GM18508 (cell line): Measurements from ENCODE around the gene PATJ.

ENCODE experiments used
- ATAC-seq: cut with Tn5 transposase; IDR thresholded peaks from one replicate; pipeline ENCODE4 v1.9.1; 2021; ENCODE audit warnings: moderate number of reproducible peaks; ENCODE audit not compliant: insufficient read depth, unreplicated experiment

Gene PATJ

DNA sequence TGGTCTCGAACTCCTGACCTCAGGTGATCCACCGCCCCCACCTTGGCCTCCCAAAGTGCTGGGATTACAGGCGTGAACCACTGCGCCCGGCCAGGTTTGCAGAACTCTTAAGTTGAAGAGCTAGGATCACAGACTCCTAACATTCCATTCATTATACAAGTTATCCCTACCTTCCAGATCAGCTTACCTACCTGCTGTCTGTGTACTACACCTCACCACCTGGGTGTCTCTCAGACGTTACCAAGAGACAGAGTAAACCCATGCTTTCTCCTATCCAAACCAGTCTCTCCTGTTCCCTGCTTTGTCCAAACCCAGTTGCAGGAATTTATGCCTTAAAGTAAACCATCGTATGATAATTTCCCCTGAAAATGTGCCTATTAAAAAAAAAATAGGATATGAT is 329.4 kb downstream of the PATJ start:
- no peak for ATAC-seq

DNA sequence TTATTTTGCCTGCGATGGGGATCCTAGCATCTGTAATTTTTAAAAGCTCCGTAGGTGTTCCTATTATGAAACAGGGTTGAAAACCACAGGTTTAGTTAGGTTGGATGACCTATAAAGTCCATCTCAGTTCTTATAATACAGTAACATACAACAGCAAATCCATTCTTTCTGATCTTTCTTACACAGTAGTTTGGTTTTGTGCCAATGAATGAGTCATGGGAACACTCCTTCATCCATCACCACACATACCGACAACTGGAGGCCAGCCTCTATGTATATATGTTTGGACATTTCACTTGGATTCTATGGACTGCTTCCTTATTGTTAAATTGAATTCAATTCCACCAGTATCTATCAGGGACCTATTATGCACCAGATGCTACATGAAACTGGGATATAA is 334.0 kb downstream of the PATJ start:
- no peak for ATAC-seq

DNA sequence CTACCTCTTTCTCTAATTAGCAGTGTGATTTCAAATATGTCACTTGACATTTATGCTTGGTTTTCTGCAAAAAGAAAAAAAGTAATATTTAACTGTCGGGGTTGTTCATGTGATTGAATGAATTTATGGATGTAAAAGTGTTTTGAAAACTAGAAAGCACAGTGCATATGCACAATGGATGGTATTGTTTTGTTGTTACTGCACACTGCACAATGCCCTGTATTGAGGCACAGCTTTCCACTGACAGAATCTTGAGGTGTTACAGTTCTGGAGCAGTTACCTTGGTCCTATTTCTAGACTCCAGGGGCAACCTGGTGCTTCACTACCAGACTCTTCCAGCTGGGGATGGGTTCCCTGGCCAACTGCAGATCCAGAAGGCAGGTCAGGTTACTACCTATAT is 335.5 kb downstream of the PATJ start:
- ATAC-seq = no peak

DNA sequence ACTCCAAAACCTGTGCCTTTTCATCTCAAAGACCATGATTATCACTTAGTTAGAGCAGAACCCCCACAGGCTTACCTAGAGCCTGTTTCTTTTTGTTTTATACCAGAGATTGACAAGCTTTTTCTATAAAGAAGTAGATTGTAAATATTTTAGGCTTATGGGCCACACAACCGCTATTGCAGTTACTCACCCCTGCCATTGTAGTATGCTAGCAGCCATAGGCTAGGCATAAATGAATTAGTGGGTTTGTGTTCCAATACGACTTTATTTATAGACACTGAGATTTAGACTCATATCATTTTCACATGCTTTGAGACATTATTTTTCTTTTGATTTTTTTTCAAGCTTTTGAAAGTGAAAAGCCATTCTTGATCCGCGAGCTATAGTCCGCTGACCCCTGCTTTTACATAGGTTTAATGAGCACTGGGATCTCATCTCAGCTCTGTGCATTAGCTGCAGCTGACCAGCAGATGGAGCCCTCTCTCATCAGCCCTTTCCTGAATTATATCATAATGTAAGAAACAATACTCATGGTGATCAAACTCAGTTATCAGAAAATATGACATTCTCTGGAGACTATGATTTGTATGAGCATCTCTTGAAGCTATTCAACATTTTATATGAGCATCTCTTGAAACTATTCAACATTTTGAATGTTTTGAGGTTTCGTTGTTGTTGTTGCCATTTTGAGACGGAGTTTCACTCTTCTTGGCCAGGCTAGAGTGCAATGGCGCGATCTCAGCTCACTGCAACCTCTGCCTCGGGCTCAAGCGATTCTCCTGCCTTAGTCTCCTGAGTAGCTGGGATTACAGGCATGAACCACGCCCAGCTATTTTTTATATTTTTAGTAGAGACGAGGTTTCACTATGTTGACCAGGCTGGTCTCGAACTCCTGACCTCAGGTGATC is 340.4 kb downstream of the PATJ start:
- ATAC-seq = no peak

DNA sequence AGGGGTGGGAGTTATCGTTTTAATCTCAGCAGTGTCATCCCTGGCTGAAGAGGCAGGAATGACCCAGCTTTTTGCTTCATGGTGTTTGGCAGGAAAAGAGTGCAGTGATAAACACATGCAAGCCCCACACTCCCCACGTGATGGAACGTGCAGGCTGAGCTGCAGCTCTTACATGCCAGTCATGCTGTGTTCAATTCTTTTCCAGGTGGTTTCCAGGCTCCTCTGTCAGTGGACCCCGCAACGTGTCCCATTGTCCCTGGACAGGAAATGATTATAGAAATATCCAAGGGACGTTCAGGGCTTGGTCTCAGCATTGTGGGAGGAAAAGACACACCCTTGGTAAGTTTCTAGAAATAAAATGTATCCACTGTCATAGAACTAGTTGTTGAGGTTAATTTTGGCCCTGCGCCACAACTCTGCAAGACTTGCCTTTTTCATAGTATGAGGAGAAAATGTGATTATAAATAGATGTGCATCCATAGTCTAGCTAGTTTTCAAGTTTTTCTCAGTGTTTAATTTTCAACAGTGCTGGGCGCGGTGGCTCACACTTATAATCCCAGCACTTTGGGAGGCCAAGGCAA is 342.1 kb downstream of the PATJ start:
- no peak for ATAC-seq

DNA sequence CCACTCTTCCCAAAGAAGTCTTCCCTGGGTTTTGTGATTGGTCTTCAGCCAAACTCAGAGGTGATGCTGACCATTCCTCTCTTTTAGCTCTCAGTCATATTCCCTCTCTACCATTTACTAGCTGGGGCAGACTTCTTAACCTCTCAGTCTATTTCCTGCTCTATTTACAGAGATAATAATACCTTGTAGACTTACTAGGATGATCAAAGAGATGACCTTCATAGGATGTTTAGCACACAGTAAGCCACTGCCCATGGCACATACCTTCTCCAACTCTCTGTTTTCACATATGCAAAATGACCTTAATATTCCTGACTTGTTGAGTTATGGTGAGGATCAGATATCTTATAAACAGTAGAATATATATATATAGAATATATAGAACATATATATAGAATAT is 346.2 kb downstream of the PATJ start:
- no peak for ATAC-seq

DNA sequence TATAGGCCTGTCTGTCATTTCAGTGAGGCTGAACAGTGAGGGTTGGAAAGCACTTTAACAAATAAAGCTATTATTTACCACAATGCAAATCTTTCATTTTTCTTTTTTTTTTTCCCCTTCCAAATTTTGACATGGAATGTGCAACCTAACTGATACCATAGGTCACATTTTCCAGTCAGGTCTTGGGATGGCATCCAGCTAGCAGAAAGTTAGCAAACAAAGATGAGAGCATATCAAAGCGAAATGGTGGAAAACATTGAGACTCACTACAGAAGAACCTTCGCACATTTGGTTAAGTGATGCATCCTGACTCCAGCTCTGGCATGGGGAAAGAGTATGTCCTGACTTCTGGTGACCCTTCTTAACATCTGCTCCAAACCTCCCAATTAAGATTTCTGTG is 347.3 kb downstream of the PATJ start:
- no peak for ATAC-seq

DNA sequence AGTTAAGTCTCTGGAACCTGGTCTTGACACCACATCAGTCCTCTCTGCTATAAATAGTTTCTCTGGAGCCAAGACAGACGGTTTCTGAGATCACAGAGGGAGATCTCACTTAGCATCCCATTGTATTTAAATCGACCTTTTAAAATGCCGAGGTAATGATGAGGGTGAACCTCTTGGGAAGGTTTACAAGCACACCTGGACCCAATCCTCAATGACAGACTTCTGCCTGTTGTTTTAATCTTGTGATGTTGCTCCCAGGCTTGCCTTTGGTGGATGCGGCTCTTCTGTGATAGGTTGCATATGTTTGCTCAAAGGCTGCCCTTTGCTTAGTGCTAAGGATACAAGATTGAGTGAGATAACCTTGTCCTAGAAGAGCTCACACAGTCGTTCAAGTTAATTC is 347.7 kb downstream of the PATJ start:
- ATAC-seq = no peak

DNA sequence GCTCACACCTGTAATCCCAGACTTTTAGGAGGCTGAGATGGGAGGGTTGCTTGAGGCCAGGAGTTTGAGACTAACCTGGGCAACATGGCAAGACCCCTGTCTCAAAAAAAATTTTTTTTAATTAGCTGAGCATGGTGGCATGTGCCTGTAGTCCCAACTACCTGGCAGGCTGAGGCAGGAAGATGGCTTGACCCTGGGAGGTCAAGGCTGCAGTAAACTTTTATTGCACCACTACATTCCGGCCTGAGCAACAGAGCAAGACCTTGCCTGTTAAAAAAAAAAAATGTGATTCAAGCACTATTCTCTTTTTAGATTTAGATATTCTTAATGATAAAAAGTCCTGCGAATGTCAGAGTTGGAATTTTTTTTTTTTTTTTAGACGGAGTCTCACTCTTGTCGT is 349.8 kb downstream of the PATJ start:
- no peak for ATAC-seq

DNA sequence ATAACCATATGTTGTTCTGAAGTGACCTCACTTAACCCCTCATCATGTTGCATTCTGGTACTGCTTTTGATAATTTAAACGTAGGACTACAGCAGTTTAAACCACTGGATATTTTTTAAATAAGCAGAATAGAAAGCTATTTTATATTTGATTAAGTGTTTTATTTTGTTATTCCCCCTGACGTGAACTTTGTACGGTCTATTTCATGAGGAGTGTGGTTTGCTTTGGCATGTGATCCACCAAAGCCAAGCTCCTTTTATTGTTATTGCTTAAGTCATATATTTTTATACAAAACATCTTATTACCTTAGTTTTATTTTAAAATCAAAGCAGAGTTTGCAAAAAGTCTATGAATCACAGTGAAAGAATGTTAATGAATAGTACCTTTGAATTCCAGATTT is 351.0 kb downstream of the PATJ start:
- no peak for ATAC-seq

DNA sequence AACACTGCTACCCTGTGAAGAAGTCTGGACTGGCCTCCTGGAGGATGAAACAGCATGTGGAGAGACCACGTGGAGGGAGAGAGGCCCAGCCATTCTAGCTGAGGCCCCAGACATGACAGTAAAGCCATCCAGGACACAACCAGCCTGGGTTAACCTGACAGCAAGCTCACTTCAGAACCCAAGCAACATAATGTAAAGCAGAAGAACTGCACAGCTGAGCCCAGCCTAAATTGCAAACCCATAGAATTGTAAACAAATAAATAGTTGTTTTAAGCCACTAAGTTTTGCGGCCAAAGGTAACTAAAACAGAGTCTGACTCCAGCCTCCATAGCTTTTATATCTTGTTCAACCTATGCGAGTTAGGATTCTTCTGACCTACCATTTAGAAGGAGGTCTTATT is 355.2 kb downstream of the PATJ start:
- ATAC-seq = no peak

DNA sequence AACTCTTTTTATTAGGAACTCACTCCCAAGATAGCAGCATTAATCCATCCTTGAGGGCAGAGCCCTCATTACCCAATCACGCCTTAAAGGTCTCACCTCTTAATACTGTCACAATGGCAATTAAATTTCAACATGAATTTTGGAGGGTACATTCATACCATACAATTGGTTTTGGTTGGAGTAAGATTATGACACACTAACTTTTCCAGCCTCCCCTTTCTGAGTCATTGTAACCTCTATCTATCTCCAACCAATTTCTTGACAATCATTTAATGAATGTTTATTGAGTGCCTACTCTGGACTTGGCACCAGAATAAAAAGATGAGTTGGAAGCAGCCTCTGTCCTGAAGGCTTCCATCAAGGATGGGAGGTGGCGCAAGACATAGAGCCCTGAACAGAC is 358.2 kb downstream of the PATJ start:
- ATAC-seq = no peak

DNA sequence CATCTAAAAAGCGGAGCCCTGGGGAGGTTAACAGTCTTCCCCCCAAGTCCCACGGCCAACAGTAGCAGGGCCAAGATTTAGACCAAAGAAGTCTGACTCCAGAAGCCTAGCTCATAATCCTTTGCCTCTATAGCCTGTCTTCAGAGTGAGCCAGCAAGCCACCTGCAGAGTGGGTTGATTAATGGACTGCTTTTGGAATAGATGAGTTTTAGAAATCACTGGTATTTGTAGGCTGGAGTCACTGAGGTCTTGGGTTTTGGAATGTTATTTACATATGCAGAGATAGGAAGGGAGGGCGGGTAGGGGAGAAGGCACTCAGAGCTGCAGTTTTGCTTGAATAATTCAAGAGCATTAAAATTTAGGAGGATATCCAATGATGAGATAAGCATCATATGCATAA is 361.6 kb downstream of the PATJ start:
- no peak for ATAC-seq

DNA sequence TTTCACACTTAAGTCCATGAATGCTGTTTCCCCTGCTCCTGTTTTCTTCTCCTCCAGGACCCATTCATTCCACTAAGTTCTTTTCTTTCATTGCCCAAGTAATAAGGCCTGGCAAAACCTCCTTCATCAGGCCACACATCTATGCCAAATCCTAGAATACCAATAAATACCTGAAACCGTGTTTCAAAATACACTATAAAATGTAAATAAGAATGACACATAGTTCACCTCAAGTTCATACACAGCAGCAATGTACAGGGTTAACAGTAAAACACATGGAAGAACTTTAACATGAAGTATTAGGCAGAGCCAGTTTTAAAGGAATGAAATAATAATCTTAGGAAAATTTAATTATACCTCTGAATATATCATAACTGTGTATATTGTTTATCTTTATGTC is 365.6 kb downstream of the PATJ start:
- no peak for ATAC-seq

DNA sequence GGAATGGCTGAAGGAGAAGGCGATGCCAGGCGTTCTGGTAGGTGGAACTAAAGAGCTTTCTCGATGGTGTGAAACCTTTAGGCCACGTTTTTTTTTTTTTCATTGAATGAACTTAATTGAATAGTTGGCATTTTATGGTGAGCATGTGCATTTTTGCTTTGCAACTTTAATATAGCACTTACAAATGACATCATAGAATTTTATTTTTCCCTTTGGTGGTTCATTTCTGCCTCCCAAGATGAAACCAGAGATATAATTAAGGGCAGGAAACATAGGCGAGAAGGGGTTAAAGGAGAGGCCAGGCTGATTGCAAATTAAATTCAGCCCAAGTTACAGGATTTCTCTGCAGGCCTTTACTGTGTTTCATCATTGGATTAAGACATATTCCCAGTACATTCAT is 366.8 kb downstream of the PATJ start:
- no peak for ATAC-seq

DNA sequence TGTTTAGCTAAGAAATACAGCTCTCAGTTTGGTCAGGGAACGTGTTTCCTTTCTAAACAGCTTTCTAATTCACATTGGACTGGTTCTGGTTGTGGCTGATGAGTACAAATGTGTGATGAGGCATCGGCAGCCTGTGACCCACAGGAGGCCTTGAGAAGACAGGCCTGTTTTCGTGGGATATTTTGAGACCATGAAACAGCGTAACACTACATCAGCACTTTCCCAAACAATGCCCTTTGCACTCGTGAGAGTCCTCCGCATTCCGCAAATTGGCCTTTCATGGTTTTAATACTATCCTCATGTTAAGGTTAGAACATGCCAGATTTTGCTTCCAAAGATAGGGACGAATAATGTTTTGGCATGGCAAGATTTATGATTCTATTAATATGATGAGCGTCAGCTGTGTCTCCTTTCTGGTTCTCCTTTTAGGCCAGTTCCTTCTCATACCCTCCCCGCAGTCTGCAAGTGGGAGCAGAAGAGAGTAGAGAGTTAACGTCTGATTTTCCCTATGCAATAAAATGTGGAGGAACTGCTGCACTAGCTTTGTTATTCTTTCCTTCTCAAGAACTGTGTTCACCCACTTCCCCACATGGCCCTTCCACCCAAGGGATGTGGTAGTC is 368.0 kb downstream of the PATJ start:
- ATAC-seq = no peak

DNA sequence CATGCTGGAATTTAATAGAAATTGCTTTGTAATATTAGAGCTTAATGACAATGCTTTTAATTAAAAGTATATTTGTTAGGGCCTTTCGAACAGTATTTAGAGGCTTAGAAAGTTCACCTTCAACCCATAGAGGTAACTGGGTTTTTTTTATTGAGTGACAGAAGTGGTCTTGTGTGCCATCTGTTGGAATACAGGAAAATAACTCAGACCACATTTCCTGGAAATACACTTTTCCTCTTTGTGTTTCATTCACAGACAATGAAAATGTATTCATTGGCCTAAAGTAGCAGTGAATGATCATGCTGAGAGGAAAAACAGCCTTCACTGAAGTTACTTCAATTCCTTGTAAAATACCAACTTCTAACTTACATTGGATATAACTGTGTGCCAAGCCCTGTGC is 368.8 kb downstream of the PATJ start:
- no peak for ATAC-seq

DNA sequence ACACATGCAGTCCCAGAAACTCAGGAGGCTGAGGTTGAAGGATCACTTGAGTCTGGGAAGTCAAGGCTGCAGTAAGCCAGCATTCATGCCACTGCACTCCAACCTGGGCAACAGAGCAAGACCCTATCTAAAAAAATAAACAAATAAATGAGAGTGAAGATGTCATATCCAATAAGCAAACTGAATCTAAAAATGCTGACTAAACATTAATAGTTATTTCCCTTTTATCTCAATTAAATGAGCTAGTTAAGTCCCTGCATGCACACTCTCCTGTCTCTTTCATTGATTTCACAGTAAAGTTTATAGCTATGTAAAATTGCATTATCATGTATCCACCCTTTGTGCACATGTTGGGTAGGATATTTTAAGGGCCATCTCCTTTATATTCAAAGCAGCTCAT is 371.2 kb downstream of the PATJ start:
- ATAC-seq = no peak

DNA sequence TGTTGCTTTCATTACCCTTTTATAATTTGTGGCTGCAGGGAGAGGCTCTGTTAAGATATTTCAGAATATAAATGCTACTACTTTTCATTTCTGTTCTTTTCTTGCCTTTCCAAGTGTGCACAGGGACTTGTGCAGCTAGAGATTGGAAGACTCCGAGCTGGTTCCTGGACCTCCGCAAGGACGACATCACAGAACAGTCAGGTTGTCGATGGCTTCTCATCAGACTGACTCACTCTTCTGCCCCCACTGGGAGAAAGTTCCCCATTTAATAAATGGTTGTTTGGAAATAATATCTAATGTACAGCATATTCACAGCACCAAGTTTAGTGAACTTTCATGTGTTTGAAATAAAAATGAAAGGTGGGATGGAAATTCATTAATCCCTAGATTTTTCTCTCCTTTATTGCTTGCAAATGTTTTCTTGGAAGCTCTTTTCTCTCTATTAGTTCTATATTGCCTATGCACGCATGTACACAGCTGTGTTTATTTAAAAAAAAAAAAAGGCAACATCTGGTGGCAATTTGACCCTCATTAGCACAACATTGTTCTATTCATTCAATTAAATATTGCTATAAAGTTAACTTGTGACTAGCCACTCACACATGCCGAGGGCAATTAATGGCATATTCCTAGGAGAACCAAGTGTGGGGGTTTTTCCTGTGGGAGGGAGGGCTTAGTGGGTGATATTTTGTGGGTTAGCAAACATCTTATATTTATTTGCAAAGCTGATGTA is 374.9 kb downstream of the PATJ start:
- ATAC-seq = no peak

DNA sequence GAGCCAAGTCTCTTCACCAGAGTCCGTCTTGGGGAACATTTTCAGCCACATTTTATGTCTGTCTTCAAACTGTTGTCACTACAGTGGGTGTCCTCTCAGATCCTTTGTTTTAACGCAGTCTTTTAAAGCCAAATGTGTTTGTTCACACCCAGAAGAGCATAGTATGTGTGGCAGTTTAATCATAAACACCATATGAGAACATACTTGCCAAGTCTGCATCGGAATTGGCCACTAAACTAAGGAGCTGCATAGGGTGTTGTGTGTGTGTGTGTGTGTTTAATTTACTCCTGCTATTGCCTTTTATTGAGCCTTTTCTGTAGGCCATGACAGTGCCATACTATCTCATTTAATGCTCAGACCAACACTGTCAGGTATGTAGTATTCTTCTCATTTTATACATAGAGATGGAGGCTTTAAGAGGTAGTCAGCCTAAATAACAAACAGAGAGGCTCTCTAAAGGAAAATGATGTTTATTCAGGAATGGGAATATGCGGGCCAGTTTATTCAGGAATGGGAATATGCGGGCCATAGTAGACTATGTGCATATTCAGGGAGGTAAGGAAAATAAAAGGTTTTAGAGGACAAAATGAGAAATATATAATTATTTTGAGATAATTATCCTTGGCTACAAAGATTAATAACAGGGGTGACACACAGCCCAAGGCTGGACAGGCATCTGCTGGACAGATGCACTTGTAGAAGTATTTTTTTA is 384.5 kb downstream of the PATJ start:
- ATAC-seq = no peak
